ENCODE data around the gene FAM171A2. TPM values are rescaled to one million over a fixed set of nuclear protein-coding genes. Genes with fewer than 3 reads are reported as not detected.
A peak's percentile ranks its signal among the peaks of the same experiment; 100 is the strongest.
"Not testable (repeated sequence)": the region's sequence is repeated elsewhere in the genome, so short reads cannot be mapped to it uniquely, and the experiment has no call there.

Gene FAM171A2
- total and polyA plus RNA-seq, 5 donors = 1.9 to 4.0 (median 3.0) TPM

DNA sequence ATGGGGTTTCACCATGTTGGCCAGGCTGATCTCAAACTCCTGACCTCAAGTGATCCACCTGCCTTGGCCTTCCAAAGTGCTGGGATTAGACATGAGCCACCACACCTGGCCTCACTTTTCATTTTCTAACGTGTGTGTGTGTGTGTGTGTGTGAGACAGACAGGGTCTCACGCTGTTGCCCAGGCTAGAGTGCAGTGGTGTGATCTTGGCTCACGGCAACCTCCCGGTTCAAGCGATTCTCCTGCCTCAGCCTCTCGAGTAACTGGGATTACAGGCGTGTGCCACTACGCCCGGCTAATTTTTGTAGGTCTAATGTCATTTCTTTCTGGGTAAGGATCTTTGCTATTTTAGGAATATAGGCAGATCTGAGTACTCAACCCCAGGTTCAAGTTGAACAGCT is 30.5 kb upstream of the FAM171A2 start:
- H3K4me3 ChIP-seq (ENCODE audit: low read length); H3K27me3 ChIP-seq (ENCODE audit: control insufficient read depth, insufficient read depth); H3K27ac ChIP-seq (ENCODE audit: low read length); H3K4me1 ChIP-seq (ENCODE audit: control insufficient read depth, insufficient read depth, low read length); H3K9me3 ChIP-seq (ENCODE audit: control insufficient read depth, low read length); DNase-seq; ATAC-seq: not testable (repeated sequence)
- intact Hi-C loops (cut with DNase I) = loop anchor here in 1 of 4 donors (10.0 kb wide), 1 partner anchor 121 kb away; no protein-coding TSS in a partner anchor
- WGBS = 92% methylated on average over 9 of the region's 9 CpGs

DNA sequence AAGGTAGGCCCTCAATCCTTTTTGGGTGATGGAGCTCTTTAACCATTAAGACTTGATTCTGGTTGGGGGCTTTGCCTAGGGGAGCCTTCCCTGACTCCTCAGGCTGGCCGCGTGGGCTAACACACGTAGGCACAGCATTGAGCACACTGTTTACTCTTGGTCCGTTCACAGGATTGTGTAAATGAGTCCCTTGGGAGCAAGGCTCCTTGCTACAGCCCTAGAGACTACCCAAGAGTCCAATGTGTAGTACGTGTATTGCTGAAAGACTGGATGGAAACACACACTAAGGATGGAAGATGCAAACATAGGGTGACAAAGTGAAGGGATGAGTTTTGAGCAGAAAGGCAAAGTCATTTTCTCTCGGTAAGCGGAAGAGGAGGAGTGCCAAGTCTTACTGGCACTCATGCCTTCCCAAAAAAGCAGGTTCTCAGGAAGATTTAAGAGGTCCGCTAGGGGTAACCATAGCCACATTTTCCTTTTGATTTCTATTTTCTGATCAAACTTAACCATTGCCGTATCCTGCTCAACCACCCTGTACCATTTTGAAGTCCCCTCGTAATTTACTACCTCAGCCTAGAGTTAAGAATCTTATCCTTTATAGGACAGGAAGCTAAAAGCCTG is 26.7 kb upstream of the FAM171A2 start:
- DNase-seq = no peak
- 83% methylated on average over 10 of the region's 10 CpGs for WGBS
- Histone ChIP-seq H3K4me1 (ENCODE audit: control insufficient read depth, insufficient read depth, low read length) (peaks cover 4% of the 10 kb centered on the region), H3K27ac (ENCODE audit: low read length) (no peak overlapping the region), H3K27me3 (ENCODE audit: control insufficient read depth, insufficient read depth) (no peaks in the 10 kb centered on the region), H3K4me3 (ENCODE audit: low read length) (no peak overlapping the region), H3K9me3 (ENCODE audit: control insufficient read depth, low read length) (no peaks in the 10 kb centered on the region)
- ATAC-seq = no peak
- intact Hi-C loops (cut with DNase I) = loop anchor here in 1 of 4 donors (10.0 kb wide), 1 partner anchor 124 kb away; no protein-coding TSS in a partner anchor

DNA sequence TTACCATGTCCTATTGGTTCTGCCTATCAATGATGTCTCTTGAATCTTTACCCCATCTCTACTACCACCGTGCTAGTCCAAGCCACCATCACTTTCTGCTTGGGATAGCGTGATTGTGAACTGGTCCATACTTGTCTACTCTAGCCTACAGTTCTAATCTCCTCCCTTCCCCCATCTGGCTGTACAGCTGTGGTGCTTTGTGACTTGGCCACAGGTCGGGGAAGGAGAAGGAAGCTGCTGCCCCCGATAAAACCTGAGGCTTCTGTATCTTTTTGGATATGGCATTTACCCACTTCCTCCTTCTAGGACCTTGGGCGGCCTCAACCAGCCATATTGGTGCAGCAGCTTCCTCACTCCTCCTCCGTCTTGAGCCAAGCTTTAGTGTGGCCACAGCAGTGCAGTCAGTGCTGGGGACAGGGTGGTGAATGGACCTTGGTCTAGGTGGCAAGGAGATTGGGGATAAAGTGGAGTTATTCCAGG is 26.1 kb upstream of the FAM171A2 start:
- DNase-seq (no peak), ATAC-seq (no peak)
- WGBS = 77% methylated on average over 6 of the region's 6 CpGs
- H3K4me1 ChIP-seq (ENCODE audit: control insufficient read depth, insufficient read depth, low read length) = peaks cover 4% of the 10 kb centered on the region
- no peak overlapping the region for H3K4me3 ChIP-seq (ENCODE audit: low read length)
- H3K27me3 ChIP-seq (ENCODE audit: control insufficient read depth, insufficient read depth) = no peaks in the 10 kb centered on the region
- intact Hi-C loops (cut with DNase I) = loop anchor here in 1 of 4 donors (10.0 kb wide), 1 partner anchor 125 kb away; no protein-coding TSS in a partner anchor
- H3K9me3 ChIP-seq (ENCODE audit: control insufficient read depth, low read length) = no peaks in the 10 kb centered on the region
- no peak overlapping the region for H3K27ac ChIP-seq (ENCODE audit: low read length)

DNA sequence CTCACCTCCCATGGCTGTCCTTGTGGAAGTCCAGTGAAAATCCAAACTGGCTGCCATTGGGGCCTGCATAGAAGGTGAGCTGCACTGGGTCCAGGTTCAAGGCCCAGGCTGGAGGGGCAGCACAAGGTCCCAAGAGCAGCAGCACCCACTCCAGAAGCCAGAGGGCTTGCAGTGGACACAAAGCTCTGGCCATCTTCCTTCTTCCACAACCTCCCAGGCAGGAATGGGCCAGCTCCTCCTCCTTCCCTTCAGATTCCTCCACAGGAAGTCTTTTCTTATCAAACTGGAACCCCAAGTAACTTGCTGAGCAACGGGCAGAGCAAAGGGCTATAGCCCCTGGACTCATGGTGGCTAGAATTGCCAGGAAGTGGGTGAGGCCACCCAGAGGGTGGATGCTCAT is 25.6 kb upstream of the FAM171A2 start, which contains the start of gene ITGA2B:
Gene ITGA2B (minus strand): TSS at position 369 of the 400 bp plus-strand sequence. CDS start 176 bp downstream, at position 193.
- WGBS = 36% methylated on average over 1 of the region's 1 CpG
- H3K4me1 ChIP-seq (ENCODE audit: control insufficient read depth, insufficient read depth, low read length) = peaks cover 4% of the 10 kb centered on the region
- no peak within 1 kb of the TSS for H3K27ac ChIP-seq (ENCODE audit: low read length)
- no peaks in the 10 kb centered on the region for H3K9me3 ChIP-seq (ENCODE audit: control insufficient read depth, low read length)
- DNase-seq (no peak), ATAC-seq (no peak)
- H3K4me3 ChIP-seq (ENCODE audit: low read length) = no peak within 1 kb of the TSS
- no peaks in the 10 kb centered on the region for H3K27me3 ChIP-seq (ENCODE audit: control insufficient read depth, insufficient read depth)
- intact Hi-C loops (cut with DNase I) = no loop called here

DNA sequence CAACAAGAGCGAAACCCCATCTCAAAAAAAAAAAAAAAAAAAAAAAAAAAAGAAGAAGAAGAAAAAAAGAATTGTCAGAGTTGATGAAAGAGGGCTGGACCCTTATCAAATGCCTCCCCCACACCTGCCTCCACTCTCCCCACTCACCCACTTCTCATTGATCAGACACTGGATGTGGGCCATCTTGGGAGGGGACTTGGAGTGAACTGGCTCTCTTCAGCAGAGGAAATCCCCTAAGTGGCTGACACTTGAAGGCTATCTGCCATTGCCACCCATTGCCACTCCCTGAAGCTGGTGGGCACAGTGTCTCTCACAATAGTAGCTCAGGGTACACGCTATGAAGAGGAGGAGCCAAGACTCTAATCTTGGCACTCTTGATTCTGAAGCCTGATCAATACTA is 24.2 kb upstream of the FAM171A2 start:
- DNase-seq (no peak), ATAC-seq (no peak)
- intact Hi-C loops (cut with DNase I) = no loop called here
- H3K27me3 ChIP-seq (ENCODE audit: control insufficient read depth, insufficient read depth) = no peaks in the 10 kb centered on the region
- 81% methylated on average over 2 of the region's 2 CpGs for WGBS
- H3K4me3 ChIP-seq (ENCODE audit: low read length) = no peak overlapping the region
- H3K9me3 ChIP-seq (ENCODE audit: control insufficient read depth, low read length) = no peaks in the 10 kb centered on the region
- H3K4me1 ChIP-seq (ENCODE audit: control insufficient read depth, insufficient read depth, low read length) = peaks cover 4% of the 10 kb centered on the region
- no peak overlapping the region for H3K27ac ChIP-seq (ENCODE audit: low read length)

DNA sequence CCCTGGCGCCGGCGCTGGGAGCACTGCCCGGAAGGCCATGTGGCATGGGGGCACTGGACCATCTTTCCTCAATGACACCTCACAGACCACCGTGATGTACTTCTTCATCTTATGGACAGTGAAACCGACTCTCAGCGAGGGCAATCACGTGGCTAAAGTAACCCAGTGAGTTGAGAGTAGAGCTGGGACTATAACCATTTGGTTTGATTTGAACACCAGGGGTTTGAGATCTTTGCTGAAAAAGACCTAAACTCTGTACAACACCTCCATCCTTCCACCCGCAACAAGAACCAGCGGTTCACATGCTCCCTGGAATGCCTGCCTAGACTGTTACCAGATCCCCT is 22.5 kb upstream of the FAM171A2 start:
- H3K27me3 ChIP-seq (ENCODE audit: control insufficient read depth, insufficient read depth) = no peaks in the 10 kb centered on the region
- ATAC-seq (no peak), DNase-seq (no peak)
- 35% methylated on average over 10 of the region's 10 CpGs for WGBS
- no peak overlapping the region for H3K27ac ChIP-seq (ENCODE audit: low read length)
- H3K4me1 ChIP-seq (ENCODE audit: control insufficient read depth, insufficient read depth, low read length) = peaks cover 4% of the 10 kb centered on the region
- H3K4me3 ChIP-seq (ENCODE audit: low read length) = peak overlapping the region; percentile 50
- intact Hi-C loops (cut with DNase I) = no loop called here
- H3K9me3 ChIP-seq (ENCODE audit: control insufficient read depth, low read length) = no peaks in the 10 kb centered on the region

DNA sequence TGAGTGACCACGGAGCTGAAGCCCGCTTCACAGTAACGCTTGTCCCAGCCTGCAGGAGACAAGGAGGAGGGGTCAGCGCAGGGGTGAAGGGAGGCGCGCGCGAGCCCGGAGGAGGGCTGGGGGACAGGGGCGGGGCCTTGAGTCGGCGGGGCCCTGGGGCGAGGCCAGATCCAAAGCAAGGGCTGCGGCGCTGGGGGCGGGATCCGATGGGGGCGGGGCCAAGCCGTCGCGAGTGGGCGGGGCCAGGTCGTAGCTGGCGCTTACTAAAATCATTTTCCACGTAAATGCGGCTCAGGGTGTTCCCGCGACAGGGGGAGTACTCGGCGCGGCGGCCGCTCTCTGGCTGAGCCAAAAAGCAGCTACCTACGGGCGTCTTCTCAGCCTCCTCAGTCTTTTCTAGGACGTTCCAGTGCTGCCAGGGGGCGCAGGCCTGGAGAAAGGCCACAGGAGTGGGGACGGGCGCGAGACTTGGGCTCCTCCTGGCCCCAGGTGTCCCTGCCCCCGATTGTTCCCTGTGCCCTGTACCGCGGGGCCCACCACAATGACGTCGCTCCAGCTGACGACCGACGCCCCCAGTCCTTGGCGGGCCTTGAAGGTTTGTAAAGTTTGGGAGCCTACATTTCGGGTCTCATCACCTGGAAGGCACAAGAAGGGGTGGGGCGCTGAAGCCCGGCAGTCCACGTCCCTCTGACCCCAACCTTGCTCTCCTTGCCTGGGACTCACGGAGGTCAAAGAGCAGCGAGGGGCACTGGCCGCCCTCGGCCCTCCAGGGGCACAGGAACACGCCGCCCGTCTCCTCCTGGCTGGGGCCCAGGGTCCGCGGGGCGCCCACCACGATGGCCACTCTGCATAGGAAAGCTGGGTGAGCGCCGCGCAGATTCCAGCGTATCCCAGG is 21.9 kb upstream of the FAM171A2 start:
- Histone ChIP-seq H3K4me3 (ENCODE audit: low read length) (peak overlapping the region; percentile 50), H3K27me3 (ENCODE audit: control insufficient read depth, insufficient read depth) (no peaks in the 10 kb centered on the region), H3K27ac (ENCODE audit: low read length) (no peak overlapping the region), H3K9me3 (ENCODE audit: control insufficient read depth, low read length) (no peaks in the 10 kb centered on the region), H3K4me1 (ENCODE audit: control insufficient read depth, insufficient read depth, low read length) (peaks cover 4% of the 10 kb centered on the region)
- 5% methylated on average over 68 of the region's 68 CpGs for WGBS
- intact Hi-C loops (cut with DNase I) = no loop called here
- DNase-seq (peak; percentile 87 to 96 (median 95)), ATAC-seq (peak; percentile 89 to 92)

DNA sequence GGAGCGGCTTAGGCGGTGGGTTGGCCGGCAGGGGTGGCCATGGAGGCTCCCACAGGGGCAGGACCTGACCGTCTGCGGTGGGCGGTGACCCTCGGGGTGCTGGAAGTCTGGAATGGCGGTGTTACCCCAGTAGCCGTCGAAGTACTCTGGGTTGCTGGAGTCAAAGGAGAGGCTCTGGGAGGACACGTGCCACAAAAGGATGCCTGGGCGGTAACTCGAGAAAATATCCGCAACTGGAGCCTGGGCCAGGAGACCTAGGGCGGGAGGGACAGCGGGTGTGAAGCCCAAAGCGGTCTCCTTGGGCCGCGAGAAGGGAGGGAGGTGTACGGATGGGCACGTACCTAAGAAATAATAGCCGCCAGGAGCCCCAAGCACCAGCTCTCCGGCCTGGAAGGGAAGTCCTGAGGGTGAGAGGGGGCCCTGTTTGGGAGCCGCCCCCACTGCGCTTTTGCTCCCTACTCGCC is 21.2 kb upstream of the FAM171A2 start:
- H3K27ac ChIP-seq (ENCODE audit: low read length) = no peak overlapping the region
- H3K4me1 ChIP-seq (ENCODE audit: control insufficient read depth, insufficient read depth, low read length) = peaks cover 4% of the 10 kb centered on the region
- intact Hi-C loops (cut with DNase I) = no loop called here
- DNase-seq (peak in 1 of 3 donors; percentile 67), ATAC-seq (peak in 1 of 2 donors; percentile 42)
- no peaks in the 10 kb centered on the region for H3K9me3 ChIP-seq (ENCODE audit: control insufficient read depth, low read length)
- no peaks in the 10 kb centered on the region for H3K27me3 ChIP-seq (ENCODE audit: control insufficient read depth, insufficient read depth)
- 2% methylated on average over 26 of the region's 26 CpGs for WGBS
- peak overlapping the region; percentile 50 for H3K4me3 ChIP-seq (ENCODE audit: low read length)

DNA sequence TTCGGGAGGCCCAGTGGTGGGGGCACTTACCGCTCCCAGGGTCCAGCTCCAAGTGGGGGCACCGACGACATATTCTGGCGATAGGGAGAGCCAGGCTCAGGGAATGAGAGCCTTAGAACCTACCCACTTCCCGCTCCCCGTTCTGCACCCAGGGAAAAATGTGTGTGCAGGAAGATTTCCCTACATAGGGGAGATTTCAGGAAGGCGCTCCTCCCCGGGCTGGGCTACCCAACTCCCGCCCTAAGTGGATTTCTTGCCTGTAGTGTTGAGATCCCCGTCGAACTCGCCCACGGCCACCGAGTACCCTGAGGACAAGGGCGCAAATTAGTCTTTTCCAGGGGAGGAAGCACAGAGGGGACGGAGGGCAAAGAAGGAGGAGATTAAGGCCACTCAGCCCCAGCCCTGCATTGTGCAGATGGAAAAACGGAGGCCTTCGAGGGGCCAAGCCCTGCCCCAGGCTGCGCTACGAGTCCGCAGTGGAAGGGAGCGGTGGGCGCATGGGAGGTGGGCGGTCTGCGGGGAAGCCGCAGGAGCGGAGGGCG is 20.7 kb upstream of the FAM171A2 start:
- H3K27me3 ChIP-seq (ENCODE audit: control insufficient read depth, insufficient read depth) = no peaks in the 10 kb centered on the region
- H3K4me1 ChIP-seq (ENCODE audit: control insufficient read depth, insufficient read depth, low read length) = peaks cover 4% of the 10 kb centered on the region
- H3K4me3 ChIP-seq (ENCODE audit: low read length) = peak overlapping the region; percentile 50
- DNase-seq (no peak), ATAC-seq (peak in 1 of 2 donors; percentile 3)
- H3K27ac ChIP-seq (ENCODE audit: low read length) = no peak overlapping the region
- WGBS = 19% methylated on average over 29 of the region's 29 CpGs
- intact Hi-C loops (cut with DNase I) = no loop called here
- H3K9me3 ChIP-seq (ENCODE audit: control insufficient read depth, low read length) = no peaks in the 10 kb centered on the region

DNA sequence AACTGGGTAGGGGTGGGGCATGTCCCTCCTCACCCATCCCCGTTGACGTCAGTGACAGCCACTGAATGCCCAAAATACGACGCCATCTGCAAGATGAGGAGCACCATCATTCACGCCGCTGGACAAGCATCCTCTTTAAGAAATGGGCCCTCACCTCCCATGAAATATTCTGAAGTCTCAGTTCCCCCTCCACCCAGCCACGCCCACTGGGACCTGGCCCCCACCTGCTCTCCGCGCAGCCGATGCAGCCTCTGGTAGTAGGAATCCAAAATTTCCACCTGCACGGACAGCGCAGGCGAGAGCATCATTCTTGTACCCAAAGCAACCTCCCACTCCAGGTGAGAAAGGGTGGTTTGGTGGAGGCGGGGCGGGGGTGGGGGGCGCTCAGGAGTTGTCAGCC is 20.2 kb upstream of the FAM171A2 start:
- H3K4me3 ChIP-seq (ENCODE audit: low read length) = no peak overlapping the region
- no peaks in the 10 kb centered on the region for H3K9me3 ChIP-seq (ENCODE audit: control insufficient read depth, low read length)
- H3K4me1 ChIP-seq (ENCODE audit: control insufficient read depth, insufficient read depth, low read length) = peaks cover 4% of the 10 kb centered on the region
- ATAC-seq = no peak
- no peaks in the 10 kb centered on the region for H3K27me3 ChIP-seq (ENCODE audit: control insufficient read depth, insufficient read depth)
- no peak overlapping the region for H3K27ac ChIP-seq (ENCODE audit: low read length)
- intact Hi-C loops (cut with DNase I) = no loop called here
- 67% methylated on average over 16 of the region's 16 CpGs for WGBS
- no peak for DNase-seq

DNA sequence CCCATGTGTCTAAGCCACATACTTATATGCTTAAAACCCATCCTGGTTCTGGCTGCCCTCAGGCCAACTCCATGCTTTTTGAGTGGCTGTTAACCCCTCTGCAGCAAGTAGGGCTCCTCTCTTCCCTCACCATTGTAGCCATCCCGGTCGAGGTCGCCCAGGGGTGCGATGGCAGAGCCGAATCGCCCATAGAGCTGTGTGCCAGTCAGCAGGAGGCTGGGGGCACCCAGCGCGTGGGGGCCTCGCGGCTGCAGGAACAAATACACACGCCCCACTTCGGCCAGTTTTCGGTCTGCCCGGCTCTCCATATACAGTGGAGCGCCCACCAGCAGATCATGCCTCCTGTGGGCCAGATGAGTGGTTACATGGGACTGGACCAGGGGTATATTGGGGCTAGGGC is 19.7 kb upstream of the FAM171A2 start:
- 95% methylated on average over 15 of the region's 15 CpGs for WGBS
- Histone ChIP-seq H3K27me3 (ENCODE audit: control insufficient read depth, insufficient read depth) (no peaks in the 10 kb centered on the region), H3K4me1 (ENCODE audit: control insufficient read depth, insufficient read depth, low read length) (peaks cover 4% of the 10 kb centered on the region), H3K9me3 (ENCODE audit: control insufficient read depth, low read length) (no peaks in the 10 kb centered on the region), H3K4me3 (ENCODE audit: low read length) (no peak overlapping the region), H3K27ac (ENCODE audit: low read length) (no peak overlapping the region)
- DNase-seq (no peak), ATAC-seq (no peak)
- intact Hi-C loops (cut with DNase I) = no loop called here

Data from right cardiac atrium (tissue), 5 donors.